Measurements from ENCODE around the gene CTBP2.

DNA sequence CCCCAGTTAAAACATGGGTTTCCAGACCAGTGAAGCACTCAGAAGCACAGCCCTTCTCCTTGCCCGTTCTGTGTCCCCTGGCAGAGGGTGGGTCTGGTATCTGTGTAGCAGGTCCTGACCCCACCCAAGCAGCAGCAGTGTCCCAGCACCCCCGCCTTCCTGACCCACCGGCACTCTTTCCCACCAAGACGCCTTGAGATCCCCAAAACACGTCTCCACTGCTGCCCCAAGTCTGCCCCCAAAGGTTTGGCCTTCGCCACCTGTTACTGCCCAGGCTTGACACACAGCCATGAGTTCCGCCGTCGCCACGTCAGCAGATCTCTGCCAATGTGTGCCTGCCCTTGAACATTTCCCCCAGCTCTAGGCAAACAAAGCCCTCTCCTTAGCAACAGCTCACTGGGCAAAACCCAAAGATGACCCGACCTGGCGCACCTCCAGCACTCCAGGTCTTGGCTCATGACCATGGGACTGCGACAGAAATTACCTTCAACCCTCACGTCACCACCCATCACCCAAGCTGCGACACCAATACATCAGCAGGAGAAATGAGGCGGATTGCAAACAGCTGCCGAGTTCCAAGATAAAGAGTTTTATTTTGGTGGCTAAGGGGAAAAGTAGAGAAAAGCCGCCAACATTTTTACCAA is 75.6 kb downstream of the CTBP2 start:
- no peak for TF ChIP-seq CTCF (IDR thresholded peaks at IDR 0.05)
- peak in 2 of 3 donors; percentile 71 to 74 for TF ChIP-seq POLR2A (IDR thresholded peaks at IDR 0.05)
